Suprapubic skin (tissue), 4 donors: Measurements from ENCODE around the gene SLC22A3.

Source experiments
- EP300 ChIP-seq: sonication (generic); formaldehyde crosslinking; IDR thresholded peaks from one replicate; pipeline ENCODE4 v1.6.1; 2017; ENCODE audit warnings: antibody characterized with exemption
- POLR2A ChIP-seq, 2 donors: fragments of 450-650 bp; IDR thresholded peaks; one replicate each; pipeline ENCODE4 v1.6.1; 2017; ENCODE audit warnings: antibody characterized with exemption in 2 of 2, mild to moderate bottlenecking in 2 of 2, moderate library complexity in 2 of 2
- POLR2AphosphoS5 ChIP-seq, 3 donors: sonication (generic); formaldehyde crosslinking; IDR thresholded peaks; one replicate each; pipeline ENCODE4 v1.6.1; 2017; ENCODE audit warnings: antibody characterized with exemption in 3 of 3
- TF ChIP-seq, protein P1 (sequence below), 2 donors: fragments of 200-600 bp in 1 of 2; fragments of 450-650 bp in 1 of 2; sonication (generic) in 1 of 2; IDR thresholded peaks; one replicate each; pipeline ENCODE4 v1.5.1; 2016 to 2019; ENCODE audit warnings: antibody characterized with exemption in 2 of 2, mild to moderate bottlenecking in 1 of 2, moderate library complexity in 1 of 2

DNA sequence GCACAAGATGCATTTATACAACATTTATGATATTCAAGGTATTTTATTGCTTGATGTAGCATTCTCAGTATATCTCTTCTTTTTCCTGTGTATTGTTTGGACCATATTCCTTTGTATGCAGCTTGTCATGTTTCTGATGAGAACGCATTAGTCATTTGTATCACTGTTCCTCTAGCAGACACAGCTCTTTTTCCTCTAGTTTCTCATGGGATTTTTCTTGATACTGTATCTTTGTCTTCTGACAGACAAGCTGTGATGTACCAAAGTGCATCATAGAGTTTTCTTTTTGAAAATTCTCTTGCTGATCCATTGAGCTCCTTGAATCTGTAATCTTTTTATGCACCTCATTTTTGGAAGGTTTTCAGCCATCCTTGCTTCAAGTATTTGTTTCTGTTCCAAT, 140.9 kb downstream of the SLC22A3 start:
- TF ChIP-seq, protein P1, sequence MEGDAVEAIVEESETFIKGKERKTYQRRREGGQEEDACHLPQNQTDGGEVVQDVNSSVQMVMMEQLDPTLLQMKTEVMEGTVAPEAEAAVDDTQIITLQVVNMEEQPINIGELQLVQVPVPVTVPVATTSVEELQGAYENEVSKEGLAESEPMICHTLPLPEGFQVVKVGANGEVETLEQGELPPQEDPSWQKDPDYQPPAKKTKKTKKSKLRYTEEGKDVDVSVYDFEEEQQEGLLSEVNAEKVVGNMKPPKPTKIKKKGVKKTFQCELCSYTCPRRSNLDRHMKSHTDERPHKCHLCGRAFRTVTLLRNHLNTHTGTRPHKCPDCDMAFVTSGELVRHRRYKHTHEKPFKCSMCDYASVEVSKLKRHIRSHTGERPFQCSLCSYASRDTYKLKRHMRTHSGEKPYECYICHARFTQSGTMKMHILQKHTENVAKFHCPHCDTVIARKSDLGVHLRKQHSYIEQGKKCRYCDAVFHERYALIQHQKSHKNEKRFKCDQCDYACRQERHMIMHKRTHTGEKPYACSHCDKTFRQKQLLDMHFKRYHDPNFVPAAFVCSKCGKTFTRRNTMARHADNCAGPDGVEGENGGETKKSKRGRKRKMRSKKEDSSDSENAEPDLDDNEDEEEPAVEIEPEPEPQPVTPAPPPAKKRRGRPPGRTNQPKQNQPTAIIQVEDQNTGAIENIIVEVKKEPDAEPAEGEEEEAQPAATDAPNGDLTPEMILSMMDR (IDR thresholded peaks at IDR 0.05): no peak
- TF ChIP-seq POLR2AphosphoS5 (IDR thresholded peaks at IDR 0.05): no peak
- TF ChIP-seq POLR2A (IDR thresholded peaks at IDR 0.05): no peak
- no peak for TF ChIP-seq EP300
